Astrocyte of the cerebellum (primary cell): Measurements from ENCODE around the gene GREM2.

Experiments used
- DNase-seq: peaks from one replicate; pipeline ENCODE4 v3.0.0-alpha.2; 2011; ENCODE audit warnings: low read depth
- H3K4me3 ChIP-seq: 2 replicates; pipeline ENCODE4 v1.5.1; 2011; ENCODE audit warnings: mild to moderate bottlenecking, low read depth, low read length, moderate library complexity
- CTCF ChIP-seq: IDR thresholded peaks from 2 replicates; pipeline ENCODE4 v1.5.1; 2012; ENCODE audit warnings: low read length, low read depth, moderate library complexity, mild to moderate bottlenecking; ENCODE audit errors: missing control alignments
- in situ Hi-C: cut with HindIII; loops from 2 replicates; pipeline ENCODE4 v1.10.0; 2017; ENCODE audit warnings: low sequenced_read_pairs

Gene GREM2

GRCh38 chr1:240649733-240650721 is 38.1 kb upstream of the GREM2 start:
- TF ChIP-seq CTCF: no peak
- DNase-seq: no peak
- in situ Hi-C loops: no loop called here
- H3K4me3 ChIP-seq: no peak overlapping the region

- in situ Hi-C loops: no loop called here
- TF ChIP-seq CTCF: no peak
- DNase-seq: no peak
- no peak overlapping the region for H3K4me3 ChIP-seq
Observed at GRCh38 chr1:240646571-240647240, 34.8 kb upstream of the GREM2 start.

GRCh38 chr1:240644732-240645131 is 32.8 kb upstream of the GREM2 start:
- no peak for TF ChIP-seq CTCF

GRCh38 chr1:240635466-240636256 is 23.7 kb upstream of the GREM2 start:
- in situ Hi-C loops: no loop called here
- no peak for DNase-seq
- no peak overlapping the region for H3K4me3 ChIP-seq
- no peak for TF ChIP-seq CTCF

More at GRCh38 chr1:240644732-240645131, 32.8 kb upstream of the GREM2 start:
- DNase-seq: no peak
- no peak overlapping the region for H3K4me3 ChIP-seq
- in situ Hi-C loops: no loop called here

GRCh38 chr1:240630409-240630808 is 18.5 kb upstream of the GREM2 start:
- H3K4me3 ChIP-seq: no peak overlapping the region
- in situ Hi-C loops: no loop called here
- DNase-seq: no peak
- TF ChIP-seq CTCF: no peak

- DNase-seq: no peak
- no peak overlapping the region for H3K4me3 ChIP-seq
- TF ChIP-seq CTCF: no peak
- in situ Hi-C loops: no loop called here
Observed at GRCh38 chr1:240621249-240621648, 9.3 kb upstream of the GREM2 start.
